Activated CD4-positive, alpha-beta T cell treated with anti-CD3 and anti-CD28 coated beads for 36 hours (primary cell): ENCODE measurements around the gene TPST1. TPM values are rescaled to one million over a fixed set of nuclear protein-coding genes. Genes with fewer than 3 reads are reported as not detected.
"Not testable (repeated sequence)": the region's sequence is repeated elsewhere in the genome, so short reads cannot be mapped to it uniquely, and the experiment has no call there.

Source experiments
- ATAC-seq: fragments of 200-7000 bp; cut with Tn5 transposase; one replicate; pipeline ENCODE4 v1.10.0; 2021; ENCODE audit warnings: mild to moderate bottlenecking, moderate library complexity
- CTCF ChIA-PET: fragments of 350-600 bp; sonication (Branson Sonifier 250); formaldehyde crosslinking; loops from one replicate; lab custom pipeline; 2021; ENCODE audit warnings: antibody characterized with exemption; lab: Charles Lee
- POLR2A ChIA-PET: fragments of 350-600 bp; sonication (Branson Sonifier 250); formaldehyde crosslinking; loops from one replicate; lab custom pipeline; 2021; ENCODE audit warnings: antibody characterized with exemption, inconsistent platforms; lab: Charles Lee
- DNase-seq: peaks from one replicate; pipeline ENCODE4 v3.0.0-alpha.2; 2020
- H3K27ac Mint-ChIP-seq: one replicate; pipeline ENCODE4 v1.8.0; 2021; ENCODE audit warnings: mixed read lengths
- H3K27me3 Mint-ChIP-seq: one replicate; pipeline ENCODE4 v1.8.0; 2021; ENCODE audit warnings: mixed read lengths
- H3K36me3 Mint-ChIP-seq: one replicate; pipeline ENCODE4 v1.8.0; 2021; ENCODE audit warnings: low read depth, mixed read lengths
- H3K4me1 Mint-ChIP-seq: one replicate; pipeline ENCODE4 v1.8.0; 2021; ENCODE audit warnings: mixed read lengths
- H3K4me3 Mint-ChIP-seq: one replicate; pipeline ENCODE4 v1.8.0; 2021; ENCODE audit warnings: mild to moderate bottlenecking, moderate library complexity, mixed read lengths
- H3K9me3 Mint-ChIP-seq: one replicate; pipeline ENCODE4 v1.8.0; 2021; ENCODE audit warnings: low read depth, mixed read lengths
- intact Hi-C, 2 experiments: fragments of 100-400 bp; cut with DNase I in 1 of 2; cut with micrococcal nuclease in 1 of 2; formaldehyde crosslinking; loops; one replicate each; pipeline versions ENCODE4 v1.14.2 to v1.15.1; 2022 to 2024; cut with DNase I, micrococcal nuclease
- total RNA-seq, 2 experiments: library from RNA; stranded (reverse); gene quantifications; one replicate each; pipeline ENCODE4 v1.2.3, GENCODE V29; 2021

The TPST1 gene
- total RNA-seq, 2 experiments from 2014 or later: 1.0 to 1.1 TPM

GRCh38 chr7:66398841-66399240, 193.7 kb downstream of the TPST1 start:
- H3K9me3 Mint-ChIP-seq, POLR2A ChIA-PET, ATAC-seq, H3K4me1 Mint-ChIP-seq, intact Hi-C loops, CTCF ChIA-PET, DNase-seq, H3K27ac Mint-ChIP-seq, H3K27me3 Mint-ChIP-seq, H3K4me3 Mint-ChIP-seq: not testable (repeated sequence)
- peaks cover 20% of the 10 kb centered on the region for H3K36me3 Mint-ChIP-seq

DNA sequence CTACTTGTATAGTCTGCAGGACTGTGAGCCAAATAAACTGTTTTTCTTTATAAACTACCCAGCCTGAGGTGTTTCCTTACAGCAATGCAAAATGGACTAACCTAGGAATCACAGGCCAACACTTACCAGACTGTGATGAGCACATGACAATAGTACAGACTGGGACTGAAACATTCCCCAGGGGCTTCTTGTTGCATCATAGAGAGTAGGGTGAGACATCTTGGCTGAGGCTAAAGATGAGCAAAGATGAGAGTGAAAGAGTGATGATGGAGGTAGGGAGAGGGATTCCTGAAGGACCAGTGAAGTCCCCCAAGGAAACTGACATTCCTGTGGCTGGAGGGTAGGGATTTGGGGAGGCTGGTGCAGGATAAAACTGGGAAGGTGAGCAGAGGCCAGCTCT, 194.4 kb downstream of the TPST1 start:
- Mint-ChIP-seq H3K27ac (no peak overlapping the region), H3K27me3 (no peaks in the 10 kb centered on the region), H3K4me1 (no peaks in the 10 kb centered on the region), H3K4me3 (no peak overlapping the region), H3K36me3 (peaks cover 20% of the 10 kb centered on the region), H3K9me3 (peaks cover 4% of the 10 kb centered on the region)
- POLR2A ChIA-PET: no interaction called here
- CTCF ChIA-PET: no interaction called here
- ATAC-seq (no peak), DNase-seq (no peak)
- intact Hi-C loops: no loop called here

GRCh38 chr7:66400400-66400799, 195.3 kb downstream of the TPST1 start:
- H3K36me3 Mint-ChIP-seq: peaks cover 18% of the 10 kb centered on the region
- ATAC-seq (no peak), DNase-seq (no peak)
- no peaks in the 10 kb centered on the region for H3K27me3 Mint-ChIP-seq
- H3K4me1 Mint-ChIP-seq: no peaks in the 10 kb centered on the region
- H3K4me3 Mint-ChIP-seq: no peak overlapping the region
- peaks cover 4% of the 10 kb centered on the region for H3K9me3 Mint-ChIP-seq
- no peak overlapping the region for H3K27ac Mint-ChIP-seq
- CTCF ChIA-PET: no interaction called here
- POLR2A ChIA-PET: no interaction called here
- intact Hi-C loops: no loop called here

GRCh38 chr7:66401126-66401525, 196.0 kb downstream of the TPST1 start:
- DNase-seq, H3K9me3 Mint-ChIP-seq, H3K4me1 Mint-ChIP-seq, H3K4me3 Mint-ChIP-seq, H3K27me3 Mint-ChIP-seq, H3K27ac Mint-ChIP-seq, ATAC-seq, CTCF ChIA-PET, POLR2A ChIA-PET, intact Hi-C loops: not testable (repeated sequence)
- peaks cover 18% of the 10 kb centered on the region for H3K36me3 Mint-ChIP-seq

DNA sequence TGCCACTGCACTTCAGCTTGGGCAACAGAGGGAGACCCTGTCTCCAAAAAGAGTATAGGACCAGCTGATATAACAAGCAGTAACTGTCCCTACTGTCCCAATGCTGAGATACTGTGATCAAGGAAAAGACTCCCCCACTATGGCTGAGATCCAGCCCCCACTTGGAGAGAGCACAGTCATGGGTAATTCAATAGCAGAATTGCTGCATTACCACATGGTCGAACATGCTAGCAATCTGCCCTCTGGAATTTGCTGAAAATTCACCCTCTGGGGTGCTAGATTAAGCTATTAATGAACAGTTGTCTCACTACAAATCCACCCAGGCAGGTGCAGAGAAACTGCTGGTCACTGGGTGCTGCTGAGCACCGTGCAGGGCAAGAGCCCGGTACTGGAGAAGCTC, 196.8 kb downstream of the TPST1 start:
- ATAC-seq, POLR2A ChIA-PET, H3K4me3 Mint-ChIP-seq, intact Hi-C loops, H3K27me3 Mint-ChIP-seq, H3K9me3 Mint-ChIP-seq, H3K27ac Mint-ChIP-seq, H3K4me1 Mint-ChIP-seq, DNase-seq: not testable (repeated sequence)
- peaks cover 18% of the 10 kb centered on the region for H3K36me3 Mint-ChIP-seq
- CTCF ChIA-PET: interaction anchor here (0.6 kb wide), 1 partner anchor 10 kb away, joined by 5 read pairs; no protein-coding TSS in a partner anchor

DNA sequence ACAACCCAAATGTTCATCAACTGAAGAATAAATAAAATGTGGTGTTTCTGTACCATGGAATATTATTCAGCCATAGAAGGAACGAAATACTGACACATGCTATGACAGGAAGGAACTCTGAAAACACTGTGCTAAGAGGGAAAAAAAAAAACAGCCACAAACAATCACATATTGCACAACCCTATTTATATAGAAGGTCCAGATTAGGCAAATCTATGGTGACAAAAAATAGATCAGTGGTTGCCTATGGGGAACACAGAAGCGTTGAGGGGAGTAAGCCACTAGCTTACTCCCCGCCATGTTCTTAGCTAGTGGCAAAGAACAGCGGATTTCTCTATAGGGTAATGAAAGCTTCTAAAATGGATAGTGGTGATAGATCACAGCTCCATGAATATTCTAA, 198.4 kb downstream of the TPST1 start:
- intact Hi-C loops: no loop called here
- ATAC-seq (no peak), DNase-seq (no peak)
- Mint-ChIP-seq H3K9me3 (peaks cover 4% of the 10 kb centered on the region), H3K4me1 (no peaks in the 10 kb centered on the region), H3K27ac (no peak overlapping the region), H3K36me3 (peaks cover 21% of the 10 kb centered on the region), H3K4me3 (no peak overlapping the region), H3K27me3 (no peaks in the 10 kb centered on the region)
- ChIA-PET CTCF (no interaction called here), POLR2A (no interaction called here)

DNA sequence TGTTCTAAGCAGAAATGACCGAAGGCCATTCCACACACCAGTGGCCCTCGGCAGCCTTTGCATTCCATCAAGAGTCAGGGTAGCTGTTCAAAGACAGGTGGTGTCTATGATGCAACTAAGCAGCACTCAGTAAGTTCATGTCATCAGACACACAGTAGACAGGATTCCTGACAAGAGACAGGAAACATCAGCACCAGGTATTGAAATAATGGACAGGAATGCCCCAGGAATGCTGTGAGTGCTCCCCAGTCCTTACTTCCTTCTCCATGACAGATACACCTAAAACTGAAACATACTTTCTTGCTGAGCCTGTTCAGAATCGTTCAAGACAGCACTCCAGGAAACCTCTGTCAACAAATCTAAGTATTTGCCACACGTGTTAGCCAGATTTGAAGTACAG, 204.4 kb downstream of the TPST1 start:
- intact Hi-C loops: no loop called here
- H3K9me3 Mint-ChIP-seq: no peaks in the 10 kb centered on the region
- no peak overlapping the region for H3K4me3 Mint-ChIP-seq
- H3K4me1 Mint-ChIP-seq: peaks cover 7% of the 10 kb centered on the region
- no peak overlapping the region for H3K27ac Mint-ChIP-seq
- DNase-seq: no peak
- H3K36me3 Mint-ChIP-seq: peaks cover 2% of the 10 kb centered on the region
- ChIA-PET POLR2A (no interaction called here), CTCF (no interaction called here)
- H3K27me3 Mint-ChIP-seq: no peaks in the 10 kb centered on the region
- ATAC-seq: no peak

Other genes with a start within 250 kb of the TPST1 start
- gene GUSB, start 223.1 kb upstream of the TPST1 start, total RNA-seq: 10 to 100 TPM; 41.8 to 43.2 TPM
- gene ASL, start 129.5 kb upstream of the TPST1 start, total RNA-seq: 10 to 100 TPM; 12.7 to 18.5 TPM
- gene CRCP, start 90.5 kb upstream of the TPST1 start, total RNA-seq: 10 to 100 TPM; 24.5 to 27.2 TPM